Right kidney (tissue), 9 donors: Measurements from ENCODE around the gene PEX3.
A peak's percentile ranks its signal among the peaks of the same experiment; 100 is the strongest.

Source experiments
- DNase-seq: peaks from one replicate; pipeline ENCODE4 v3.0.0-alpha.2; 2016
- long read RNA-seq, 8 donors: transcript quantifications; one replicate each; lab custom pipeline, GENCODE V29; 2026

PEX3 gene
- long read RNA-seq, donor 1, transcript PEX3-201 (12 exons, 1,969 nt), result major isoform, 8 of 10 reads
- long read RNA-seq, donor 1, partial matches to known transcripts, result 0 of 10 reads
- long read RNA-seq, donor 1, other reads (novel, unspliced or antisense), result 0 of 10 reads
- long read RNA-seq, donor 2, transcript PEX3-201 (12 exons, 1,969 nt), result major isoform, 10 of 10 reads
- long read RNA-seq, donor 2, partial matches to known transcripts, result 0 of 10 reads
- long read RNA-seq, donor 2, other reads (novel, unspliced or antisense), result 0 of 10 reads
- long read RNA-seq, donor 3, transcript PEX3-201 (12 exons, 1,969 nt), result major isoform, 7 of 7 reads
- long read RNA-seq, donor 3, partial matches to known transcripts, result 0 of 7 reads
- long read RNA-seq, donor 3, other reads (novel, unspliced or antisense), result 0 of 7 reads
- long read RNA-seq, donor 4, transcript PEX3-201 (12 exons, 1,969 nt), result major isoform, 12 of 73 reads
- long read RNA-seq, donor 4, partial matches to known transcripts, result 23 of 73 reads
- long read RNA-seq, donor 4, other reads (novel, unspliced or antisense), result 34 of 73 reads
- long read RNA-seq, donor 5, transcript PEX3-201 (12 exons, 1,969 nt), result major isoform, 16 of 16 reads
- long read RNA-seq, donor 5, partial matches to known transcripts, result 0 of 16 reads
- long read RNA-seq, donor 5, other reads (novel, unspliced or antisense), result 0 of 16 reads
- long read RNA-seq, donor 6, transcript PEX3-201 (12 exons, 1,969 nt), result major isoform, 7 of 7 reads
- long read RNA-seq, donor 6, partial matches to known transcripts, result 0 of 7 reads
- long read RNA-seq, donor 6, other reads (novel, unspliced or antisense), result 0 of 7 reads
- long read RNA-seq, donor 7, transcript PEX3-201 (12 exons, 1,969 nt), result major isoform, 16 of 23 reads
- long read RNA-seq, donor 7, partial matches to known transcripts, result 6 of 23 reads
- long read RNA-seq, donor 7, other reads (novel, unspliced or antisense), result 0 of 23 reads
- long read RNA-seq, donor 8, transcript PEX3-201 (12 exons, 1,969 nt), result major isoform, 11 of 11 reads
- long read RNA-seq, donor 8, partial matches to known transcripts, result 0 of 11 reads
- long read RNA-seq, donor 8, other reads (novel, unspliced or antisense), result 0 of 11 reads

GRCh38 chr6:143450453-143451371, at the start of gene PEX3, which contains the start of gene ADAT2:
Gene PEX3, plus strand, starts transcription at chr6:143450805. Its CDS starts 238 bp downstream, at chr6:143451043.
Gene ADAT2, minus strand, starts transcription at chr6:143450695. Its CDS starts 37 bp downstream, at chr6:143450658.
- DNase-seq, result peak; percentile 94

- no peak for DNase-seq
Measured at GRCh38 chr6:143401068-143401446, 49.5 kb upstream of the PEX3 start.

DNA sequence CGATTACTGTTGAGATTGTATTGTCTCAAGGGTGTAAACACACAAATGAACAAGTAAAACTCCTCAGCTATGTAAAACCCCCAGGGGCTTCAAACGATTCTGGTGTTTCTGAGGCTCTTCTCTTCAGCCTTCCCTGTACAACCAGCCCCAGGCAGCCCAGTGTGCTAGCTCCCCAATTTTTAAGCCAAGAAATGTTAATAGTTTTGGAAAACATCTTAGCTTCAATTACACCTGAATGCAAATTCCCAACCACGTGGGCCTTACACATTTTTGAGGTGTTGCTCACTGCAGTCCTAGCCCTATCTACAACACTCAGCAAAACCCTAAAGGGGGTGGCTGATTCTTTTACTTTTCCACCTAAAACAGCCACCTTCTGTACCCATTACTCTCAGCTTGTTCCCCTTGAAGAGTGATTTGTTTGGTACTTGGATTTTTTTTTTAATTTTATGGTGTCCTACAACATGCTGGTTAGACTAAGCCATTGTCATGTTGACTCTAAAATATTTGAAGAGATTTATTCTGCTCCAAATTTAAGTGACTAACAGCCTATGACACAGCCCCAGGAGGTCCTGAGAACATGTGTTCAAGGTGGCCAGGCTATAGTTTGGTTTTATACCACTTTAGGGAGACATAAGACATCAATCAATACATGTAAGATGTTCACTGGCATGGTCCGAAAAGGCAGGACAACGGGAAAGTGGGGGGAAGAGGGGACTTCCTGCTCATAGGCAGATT, 48.8 kb upstream of the PEX3 start:
- no peak for DNase-seq

GRCh38 chr6:143402721-143403336, 47.8 kb upstream of the PEX3 start:
- DNase-seq, result no peak

GRCh38 chr6:143405373-143406154, 45.0 kb upstream of the PEX3 start:
- DNase-seq, result no peak

DNA sequence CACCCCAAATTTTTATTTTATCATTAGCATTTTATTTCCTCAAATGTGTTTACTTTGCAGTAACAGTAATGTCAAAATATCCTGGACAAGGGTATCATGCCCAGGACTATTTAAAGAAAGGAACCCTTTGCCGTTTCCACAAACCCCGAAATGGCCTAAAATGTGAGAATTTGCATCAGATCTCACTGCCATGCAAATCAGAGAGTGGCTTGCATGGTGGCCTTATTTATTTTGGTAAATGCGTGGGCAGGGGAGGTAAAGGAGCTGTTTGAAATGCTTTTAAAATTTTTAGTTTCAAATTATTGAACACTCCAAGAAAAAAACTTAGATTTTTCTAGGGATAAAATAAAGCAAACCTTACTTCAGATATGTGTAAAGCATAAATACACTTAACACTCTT, 43.9 kb upstream of the PEX3 start:
- no peak for DNase-seq

DNA sequence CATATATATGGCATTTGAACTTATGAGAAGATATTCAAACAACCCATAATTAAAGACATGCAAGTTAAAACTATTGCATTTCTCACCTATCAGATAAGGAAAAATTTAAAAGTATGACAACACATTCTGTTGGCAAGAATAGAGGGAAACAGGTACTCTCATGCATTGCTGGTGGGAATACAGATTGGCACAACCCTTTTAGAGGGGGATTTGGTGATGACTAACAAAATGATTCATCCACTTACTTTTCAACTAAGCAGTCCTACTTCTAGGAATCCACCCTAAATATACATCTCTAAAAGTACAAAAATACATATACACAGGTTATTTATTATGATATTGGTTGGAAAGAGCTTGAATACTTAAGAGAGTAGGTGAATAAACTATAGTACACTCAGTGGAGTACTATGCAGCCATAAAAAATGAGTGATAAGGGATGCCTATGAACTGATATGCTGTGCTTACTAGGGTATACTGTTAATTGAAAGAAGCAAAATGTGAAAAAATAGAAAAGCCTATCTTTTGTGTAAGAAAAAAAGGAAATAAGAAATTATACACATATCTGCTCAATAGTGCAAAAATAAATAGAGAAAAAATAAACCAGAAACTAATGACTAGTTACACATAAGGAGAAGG, 42.3 kb upstream of the PEX3 start:
- no peak for DNase-seq

DNA sequence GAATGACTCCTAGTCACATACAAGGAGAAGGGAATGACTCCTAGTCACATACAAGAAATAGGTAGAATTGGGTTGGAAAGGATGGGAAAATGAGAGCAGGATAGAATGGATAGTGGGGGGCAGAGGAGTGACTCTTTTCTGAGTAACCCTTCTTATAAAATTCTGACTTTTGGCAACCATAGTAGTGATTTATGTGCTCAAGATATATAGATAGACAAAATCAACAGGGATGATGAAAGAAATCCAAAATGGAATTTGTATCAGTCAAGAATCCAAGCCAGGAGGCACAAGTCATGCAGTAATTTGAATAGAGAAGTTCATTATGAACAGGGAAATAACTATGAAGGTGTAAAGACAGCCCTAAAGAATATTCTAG, 41.8 kb upstream of the PEX3 start:
- DNase-seq, result no peak

DNA sequence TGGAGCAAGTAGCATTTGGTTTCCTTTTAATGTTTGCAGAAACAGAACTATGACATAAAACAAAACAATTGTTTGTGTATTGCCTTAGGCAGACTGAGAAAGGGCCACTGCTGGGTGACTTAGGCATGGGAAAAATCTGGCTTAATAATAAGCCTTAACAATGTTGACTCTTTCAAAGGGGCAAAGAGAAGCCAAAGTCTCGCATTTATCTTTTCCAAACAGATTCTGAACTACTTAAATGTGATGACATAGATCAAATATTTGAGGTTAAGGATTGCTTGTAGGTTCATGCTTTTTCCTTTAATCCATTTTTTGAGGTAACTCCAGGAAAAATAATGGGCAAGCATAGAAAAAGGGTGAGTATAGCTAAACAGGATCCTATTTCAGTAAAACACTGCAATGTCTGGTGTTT, 39.7 kb upstream of the PEX3 start:
- no peak for DNase-seq

GRCh38 chr6:143414769-143415168, 35.8 kb upstream of the PEX3 start:
- DNase-seq, result no peak

GRCh38 chr6:143419526-143419925, 31.1 kb upstream of the PEX3 start:
- no peak for DNase-seq

GRCh38 chr6:143426026-143426425, 24.6 kb upstream of the PEX3 start:
- no peak for DNase-seq

DNA sequence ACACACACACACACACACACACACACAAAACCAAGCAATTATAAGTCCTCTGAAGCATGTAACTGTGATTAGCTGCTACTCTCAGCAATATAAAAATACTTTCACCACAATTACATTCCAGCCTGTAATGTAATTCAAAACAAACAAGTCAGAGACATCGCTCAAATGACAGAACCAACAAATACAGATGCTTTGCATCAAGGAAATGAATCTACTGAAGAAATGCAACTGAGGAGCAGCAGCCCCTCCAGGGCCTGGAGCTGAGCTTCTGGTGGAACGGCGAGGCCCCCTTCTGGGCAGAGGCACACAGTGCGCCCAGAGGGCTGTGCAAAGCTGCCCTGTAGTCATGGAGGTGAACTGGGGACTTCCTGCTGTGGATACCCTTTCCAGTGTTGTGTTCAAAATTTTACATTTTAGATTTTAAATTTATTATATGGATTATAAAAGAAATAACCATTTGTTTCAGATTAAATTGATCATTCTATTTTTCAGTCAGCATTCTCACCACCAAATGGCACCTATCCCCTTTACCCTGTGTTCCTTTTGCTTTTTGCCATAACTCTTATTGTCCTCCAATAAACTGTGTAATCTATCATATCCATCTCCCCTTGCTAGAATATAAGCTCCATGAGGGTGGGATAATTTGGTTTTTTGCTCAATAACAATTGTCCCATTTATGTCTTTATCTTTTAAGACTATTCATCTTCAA, 23.3 kb upstream of the PEX3 start:
- DNase-seq, result peak; percentile 44

DNA sequence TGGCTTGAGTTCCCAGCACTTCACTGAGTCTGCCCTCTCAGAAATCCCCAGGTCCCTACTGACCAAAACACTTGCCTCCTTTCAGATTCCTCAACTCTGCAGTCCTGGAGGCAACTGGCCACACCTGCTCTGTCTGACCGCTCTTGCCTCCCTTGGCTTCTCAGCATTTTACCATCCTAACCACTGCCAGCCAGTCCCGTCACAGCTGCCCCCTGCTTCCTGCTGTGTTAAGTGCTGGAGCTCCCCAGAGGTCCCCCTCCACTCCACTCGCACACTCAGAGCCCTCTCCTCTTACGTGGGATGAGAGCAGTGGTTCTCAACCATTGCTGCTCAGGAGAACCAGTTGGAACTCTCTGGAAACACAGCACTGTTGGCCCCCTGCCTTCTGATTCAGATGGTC, 20.6 kb upstream of the PEX3 start:
- no peak for DNase-seq

DNA sequence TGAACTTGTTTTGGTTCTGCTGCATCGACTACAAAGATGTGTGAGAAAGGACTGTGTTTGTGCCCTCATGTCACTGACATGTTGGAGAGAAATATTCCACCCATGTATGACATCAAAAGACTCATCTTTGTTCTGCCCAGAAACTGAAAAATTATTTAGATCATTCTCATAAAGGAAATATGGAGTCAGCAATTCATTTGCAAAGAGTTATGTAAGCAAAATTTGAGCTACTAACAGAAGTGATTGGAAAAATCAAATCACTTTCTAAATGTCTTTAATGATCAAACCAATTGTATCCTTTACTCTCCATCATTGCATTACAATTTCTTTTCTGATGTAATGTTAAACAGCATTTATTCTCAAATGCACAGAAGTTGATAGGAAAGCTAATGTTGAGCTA, 19.4 kb upstream of the PEX3 start:
- no peak for DNase-seq

DNA sequence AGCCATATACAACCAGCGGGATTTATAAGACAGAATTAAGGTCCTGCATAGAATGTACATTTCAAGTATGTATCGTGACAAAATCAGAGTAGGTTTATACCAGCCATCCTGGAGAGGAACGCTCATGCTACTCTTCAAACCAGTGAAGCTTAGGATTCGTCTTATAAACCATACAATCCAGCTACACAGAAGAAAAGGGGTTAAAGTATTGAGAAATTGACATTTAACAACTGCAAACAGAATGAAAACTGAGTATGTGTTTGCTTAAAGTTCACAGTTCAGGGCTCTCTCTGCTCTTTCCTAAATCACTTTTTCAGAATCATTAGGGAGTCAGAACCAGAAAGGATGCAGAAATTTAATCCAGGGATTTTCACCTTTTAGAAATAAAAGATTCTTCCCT, 18.0 kb upstream of the PEX3 start:
- no peak for DNase-seq

- DNase-seq, result no peak
Measured at GRCh38 chr6:143441010-143441409, 9.6 kb upstream of the PEX3 start.

GRCh38 chr6:143441680-143442545, 8.7 kb upstream of the PEX3 start:
- no peak for DNase-seq
